Ishikawa (cell line): ENCODE data around the gene AGBL5.

Source experiments
- CEBPB ChIP-seq: IDR thresholded peaks from 2 replicates; pipeline ENCODE4 v1.6.1; 2012
- CREB1 ChIP-seq: IDR thresholded peaks from 2 replicates; pipeline ENCODE4 v1.6.1; 2012; ENCODE audit warnings: low read depth
- EGR1 ChIP-seq: IDR thresholded peaks from 2 replicates; pipeline ENCODE4 v1.6.1; 2012
- EP300 ChIP-seq: IDR thresholded peaks from 2 replicates; pipeline ENCODE4 v1.6.1; 2012; ENCODE audit warnings: borderline replicate concordance
- FOXM1 ChIP-seq: IDR thresholded peaks from 2 replicates; pipeline ENCODE4 v1.6.1; 2012; ENCODE audit warnings: low read depth, borderline replicate concordance
- NFIC ChIP-seq: IDR thresholded peaks from 2 replicates; pipeline ENCODE4 v1.6.1; 2012
- RAD21 ChIP-seq: IDR thresholded peaks from 2 replicates; pipeline ENCODE4 v1.6.1; 2012; ENCODE audit warnings: low read depth
- TAF1 ChIP-seq: IDR thresholded peaks from 2 replicates; pipeline ENCODE4 v1.6.1; 2012; ENCODE audit warnings: low read depth, mild to moderate bottlenecking
- TCF12 ChIP-seq: IDR thresholded peaks from 2 replicates; pipeline ENCODE4 v1.6.1; 2012; ENCODE audit warnings: low read depth
- TEAD4 ChIP-seq: IDR thresholded peaks from 2 replicates; pipeline ENCODE4 v1.6.1; 2012
- YY1 ChIP-seq: IDR thresholded peaks from 2 replicates; pipeline ENCODE4 v1.6.1; 2012; ENCODE audit warnings: low read depth
- TF ChIP-seq, protein P1 (sequence below): IDR thresholded peaks from 2 replicates; pipeline ENCODE4 v1.6.1; 2012; ENCODE audit warnings: low read depth, mild to moderate bottlenecking
- TF ChIP-seq, protein P2 (sequence below): IDR thresholded peaks from 2 replicates; pipeline ENCODE4 v1.6.1; 2012
- TF ChIP-seq, protein P3 (sequence below): IDR thresholded peaks from 2 replicates; pipeline ENCODE4 v1.6.1; 2012

DNA sequence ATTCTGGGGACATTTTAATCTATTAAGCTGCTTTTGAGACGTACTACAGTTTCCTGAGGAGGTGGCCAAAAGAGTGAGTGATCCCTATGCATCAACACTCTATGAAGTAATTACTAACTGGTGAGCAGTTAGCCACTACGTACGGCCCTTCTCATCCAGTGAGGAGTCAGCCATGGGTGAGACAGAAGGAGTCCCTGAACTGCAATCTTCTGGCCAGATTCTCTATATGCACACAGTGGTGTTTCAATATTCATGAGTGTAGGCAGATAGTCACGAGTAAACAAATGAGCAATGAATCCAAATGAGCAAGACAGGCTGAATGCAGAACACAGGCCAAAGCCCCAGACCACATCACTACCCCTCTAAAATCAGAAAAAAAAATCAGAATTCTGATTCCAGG, 48.5 kb upstream of the AGBL5 start:
- TF ChIP-seq, protein P1, sequence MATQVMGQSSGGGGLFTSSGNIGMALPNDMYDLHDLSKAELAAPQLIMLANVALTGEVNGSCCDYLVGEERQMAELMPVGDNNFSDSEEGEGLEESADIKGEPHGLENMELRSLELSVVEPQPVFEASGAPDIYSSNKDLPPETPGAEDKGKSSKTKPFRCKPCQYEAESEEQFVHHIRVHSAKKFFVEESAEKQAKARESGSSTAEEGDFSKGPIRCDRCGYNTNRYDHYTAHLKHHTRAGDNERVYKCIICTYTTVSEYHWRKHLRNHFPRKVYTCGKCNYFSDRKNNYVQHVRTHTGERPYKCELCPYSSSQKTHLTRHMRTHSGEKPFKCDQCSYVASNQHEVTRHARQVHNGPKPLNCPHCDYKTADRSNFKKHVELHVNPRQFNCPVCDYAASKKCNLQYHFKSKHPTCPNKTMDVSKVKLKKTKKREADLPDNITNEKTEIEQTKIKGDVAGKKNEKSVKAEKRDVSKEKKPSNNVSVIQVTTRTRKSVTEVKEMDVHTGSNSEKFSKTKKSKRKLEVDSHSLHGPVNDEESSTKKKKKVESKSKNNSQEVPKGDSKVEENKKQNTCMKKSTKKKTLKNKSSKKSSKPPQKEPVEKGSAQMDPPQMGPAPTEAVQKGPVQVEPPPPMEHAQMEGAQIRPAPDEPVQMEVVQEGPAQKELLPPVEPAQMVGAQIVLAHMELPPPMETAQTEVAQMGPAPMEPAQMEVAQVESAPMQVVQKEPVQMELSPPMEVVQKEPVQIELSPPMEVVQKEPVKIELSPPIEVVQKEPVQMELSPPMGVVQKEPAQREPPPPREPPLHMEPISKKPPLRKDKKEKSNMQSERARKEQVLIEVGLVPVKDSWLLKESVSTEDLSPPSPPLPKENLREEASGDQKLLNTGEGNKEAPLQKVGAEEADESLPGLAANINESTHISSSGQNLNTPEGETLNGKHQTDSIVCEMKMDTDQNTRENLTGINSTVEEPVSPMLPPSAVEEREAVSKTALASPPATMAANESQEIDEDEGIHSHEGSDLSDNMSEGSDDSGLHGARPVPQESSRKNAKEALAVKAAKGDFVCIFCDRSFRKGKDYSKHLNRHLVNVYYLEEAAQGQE, result no peak
- TF ChIP-seq RAD21, result no peak
- TF ChIP-seq EP300, result no peak
- TF ChIP-seq, protein P2, sequence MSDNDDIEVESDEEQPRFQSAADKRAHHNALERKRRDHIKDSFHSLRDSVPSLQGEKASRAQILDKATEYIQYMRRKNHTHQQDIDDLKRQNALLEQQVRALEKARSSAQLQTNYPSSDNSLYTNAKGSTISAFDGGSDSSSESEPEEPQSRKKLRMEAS, result no peak
- no peak for TF ChIP-seq CREB1
- TF ChIP-seq TAF1, result no peak
- TF ChIP-seq YY1, result no peak
- TF ChIP-seq TEAD4, result no peak
- no peak for TF ChIP-seq CEBPB
- TF ChIP-seq EGR1, result no peak
- TF ChIP-seq, protein P3, sequence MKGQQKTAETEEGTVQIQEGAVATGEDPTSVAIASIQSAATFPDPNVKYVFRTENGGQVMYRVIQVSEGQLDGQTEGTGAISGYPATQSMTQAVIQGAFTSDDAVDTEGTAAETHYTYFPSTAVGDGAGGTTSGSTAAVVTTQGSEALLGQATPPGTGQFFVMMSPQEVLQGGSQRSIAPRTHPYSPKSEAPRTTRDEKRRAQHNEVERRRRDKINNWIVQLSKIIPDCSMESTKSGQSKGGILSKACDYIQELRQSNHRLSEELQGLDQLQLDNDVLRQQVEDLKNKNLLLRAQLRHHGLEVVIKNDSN, result no peak
- no peak for TF ChIP-seq NFIC
- no peak for TF ChIP-seq TCF12
- no peak for TF ChIP-seq FOXM1
